AG20443 (cell line): ENCODE data around the gene AGAP9.
"Not testable (repeated sequence)": the region's sequence is repeated elsewhere in the genome, so short reads cannot be mapped to it uniquely, and the experiment has no call there.

Experiments used
- DNase-seq: peaks from one replicate; pipeline ENCODE4 v3.0.0; 2012; ENCODE audit warnings: low spot score, mixed read lengths

AGAP9 gene

GRCh38 chr10:47485943-47486342 lies 37.5 kb downstream of the AGAP9 start:
- not testable (repeated sequence) for DNase-seq

DNA sequence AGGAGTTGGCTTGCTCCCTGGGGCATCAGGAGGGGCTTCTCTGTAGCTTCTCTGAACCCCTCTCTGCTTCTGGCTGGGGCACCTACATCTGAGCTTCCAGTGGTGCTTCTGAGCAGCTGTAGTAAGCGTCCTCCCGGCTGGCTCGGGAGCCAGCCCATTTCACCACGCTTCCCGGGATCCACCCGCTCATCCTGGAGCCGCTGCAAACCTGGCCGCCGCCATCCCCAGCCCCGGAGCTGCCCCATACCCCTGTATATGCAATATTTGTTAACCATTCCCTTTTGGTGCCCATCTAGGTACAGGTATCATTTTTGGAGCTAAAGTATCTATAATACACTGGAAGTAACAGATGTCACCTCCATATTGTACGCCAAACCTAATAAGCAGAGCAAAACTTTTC lies 38.7 kb downstream of the AGAP9 start:
- DNase-seq: not testable (repeated sequence)

DNA sequence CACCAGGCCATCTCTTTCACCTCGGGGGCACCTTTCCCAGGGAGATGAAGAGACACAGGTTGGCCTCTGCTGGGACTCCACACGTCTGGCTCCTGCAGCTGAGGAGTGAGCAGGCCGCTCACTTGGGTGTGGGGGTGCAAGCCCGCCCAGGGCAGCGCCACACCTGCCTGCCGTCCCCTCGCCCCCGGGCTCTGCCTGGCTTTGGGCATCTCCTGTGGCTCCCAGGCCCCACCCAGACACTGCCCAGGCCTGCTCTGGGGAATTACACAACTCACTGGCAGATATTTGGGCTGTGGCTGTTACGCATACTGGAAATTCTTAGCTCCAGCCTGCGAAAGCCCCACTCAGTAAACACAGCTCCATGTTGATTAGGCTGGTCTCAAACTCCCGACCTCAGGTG lies 39.5 kb downstream of the AGAP9 start, which contains the start of gene ANXA8:
ANXA8 (minus strand) TSS at position 193 of the 400 bp plus-strand sequence; CDS start at position 11, 182 bp downstream.
- not testable (repeated sequence) for DNase-seq

DNA sequence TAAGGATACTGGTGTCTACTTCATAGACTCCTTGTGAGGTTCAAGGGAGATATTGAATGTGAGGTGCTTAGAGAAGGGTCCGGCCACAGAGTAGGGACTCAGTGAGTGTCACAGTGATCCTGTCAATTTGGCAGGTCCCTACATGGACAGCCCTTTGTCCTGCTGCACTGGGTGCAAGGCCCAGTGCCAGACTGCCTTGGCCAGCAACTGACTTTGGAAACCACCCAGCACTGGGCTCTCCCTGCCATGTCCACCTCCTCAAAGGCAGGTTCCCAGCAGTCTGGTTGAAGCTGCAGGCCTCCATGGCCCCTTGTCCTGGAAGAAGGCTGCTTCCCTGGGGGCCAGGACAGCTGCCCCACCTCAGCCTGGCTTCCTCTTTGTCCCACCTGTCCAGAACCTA lies 41.1 kb downstream of the AGAP9 start:
- DNase-seq: not testable (repeated sequence)

DNA sequence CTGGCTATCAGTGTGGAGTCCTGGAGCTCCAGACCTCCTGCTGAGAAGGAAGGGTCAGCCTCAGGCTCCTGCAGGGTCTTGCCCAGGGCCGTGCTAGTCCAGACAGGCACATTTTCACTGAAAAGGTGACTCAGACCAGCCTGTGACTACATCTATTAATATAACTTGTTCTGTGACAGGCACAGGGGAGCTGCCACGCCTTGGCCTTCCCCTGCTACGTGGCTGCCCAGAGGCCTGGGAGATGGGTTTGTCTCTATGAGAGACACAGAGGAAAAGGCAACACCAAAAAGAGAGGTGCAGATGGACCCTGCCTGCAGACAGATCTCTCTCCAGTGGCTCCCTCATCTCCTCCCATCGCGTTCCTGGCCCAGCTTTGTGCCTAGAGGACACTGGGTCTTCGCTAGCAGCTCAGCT lies 41.7 kb downstream of the AGAP9 start:
- not testable (repeated sequence) for DNase-seq

DNA sequence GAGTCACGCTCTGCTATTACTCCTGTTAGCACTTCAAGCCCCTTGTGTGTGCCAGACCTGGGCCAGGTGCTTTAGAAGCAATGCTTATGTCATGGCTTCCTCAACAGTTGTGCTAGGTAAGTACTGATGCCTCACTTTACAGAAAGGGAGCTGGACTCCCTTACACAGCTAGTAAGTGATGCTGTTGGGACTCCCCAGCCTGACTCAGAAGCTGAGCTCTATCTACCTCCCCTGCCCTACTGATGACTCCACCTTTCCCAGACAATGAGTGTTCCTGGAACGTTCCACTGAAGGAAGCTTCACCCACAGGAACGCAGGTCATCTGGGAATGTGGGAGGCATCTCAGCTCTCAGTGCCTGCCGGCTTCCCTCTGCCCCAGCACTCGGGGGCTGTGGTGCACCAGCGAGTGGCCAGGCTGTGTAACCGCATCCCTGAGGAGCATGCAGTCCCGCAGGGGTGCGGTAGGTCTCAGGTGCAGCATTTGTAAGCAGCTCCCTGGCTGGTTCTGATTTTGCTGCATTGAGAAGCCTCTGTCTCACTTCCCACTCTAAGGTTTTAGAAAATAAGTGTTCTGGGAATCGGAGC lies 42.2 kb downstream of the AGAP9 start:
- DNase-seq: not testable (repeated sequence)

DNA sequence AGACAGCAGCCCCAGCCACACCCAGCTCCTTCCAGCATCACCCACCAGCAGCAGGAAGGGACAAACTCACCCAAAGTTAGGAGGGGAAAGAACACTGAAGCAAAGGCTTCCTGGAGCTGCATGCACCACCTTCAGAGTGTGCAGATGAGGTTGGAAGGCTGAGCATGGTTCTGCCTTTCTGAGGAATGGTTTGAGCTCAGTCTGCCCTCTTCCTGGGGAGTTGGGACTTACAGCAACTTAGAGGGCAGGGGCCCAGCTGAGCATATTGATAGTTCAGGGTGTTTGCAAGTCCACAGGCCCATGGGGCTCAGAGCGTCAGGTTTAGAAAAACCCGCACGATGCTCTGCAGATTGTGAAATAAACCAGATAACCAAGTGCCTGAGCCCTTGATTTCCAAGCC lies 43.3 kb downstream of the AGAP9 start:
- not testable (repeated sequence) for DNase-seq

- not testable (repeated sequence) for DNase-seq
These were observed 45.3 kb downstream of the AGAP9 start for GRCh38 chr10:47478114-47478513.

- DNase-seq: not testable (repeated sequence)
These were observed 46.4 kb downstream of the AGAP9 start for GRCh38 chr10:47477078-47477477.

GRCh38 chr10:47475101-47475500 lies 48.3 kb downstream of the AGAP9 start:
- DNase-seq: not testable (repeated sequence)

- not testable (repeated sequence) for DNase-seq
These were observed 49.9 kb downstream of the AGAP9 start for GRCh38 chr10:47473516-47473915.

DNA sequence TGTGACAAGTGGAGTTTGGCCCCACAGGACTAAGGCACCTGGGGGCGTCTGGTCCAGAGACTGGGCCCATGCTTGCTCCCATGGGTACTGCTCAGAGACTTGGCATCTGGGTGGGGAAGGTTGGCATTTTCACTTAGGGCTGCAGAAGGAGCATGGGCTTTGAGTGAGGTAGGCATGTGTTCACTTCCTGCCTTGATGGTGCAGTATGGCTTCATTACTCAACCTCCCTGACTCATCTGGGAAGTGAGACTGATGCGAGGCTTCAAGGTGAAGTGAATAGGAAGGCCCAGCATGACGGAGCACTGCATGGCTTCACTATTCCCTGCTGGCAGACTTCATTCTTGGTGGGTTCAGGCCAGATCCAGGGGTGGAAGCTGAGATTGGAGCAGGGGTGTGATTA lies 50.8 kb downstream of the AGAP9 start:
- not testable (repeated sequence) for DNase-seq

DNA sequence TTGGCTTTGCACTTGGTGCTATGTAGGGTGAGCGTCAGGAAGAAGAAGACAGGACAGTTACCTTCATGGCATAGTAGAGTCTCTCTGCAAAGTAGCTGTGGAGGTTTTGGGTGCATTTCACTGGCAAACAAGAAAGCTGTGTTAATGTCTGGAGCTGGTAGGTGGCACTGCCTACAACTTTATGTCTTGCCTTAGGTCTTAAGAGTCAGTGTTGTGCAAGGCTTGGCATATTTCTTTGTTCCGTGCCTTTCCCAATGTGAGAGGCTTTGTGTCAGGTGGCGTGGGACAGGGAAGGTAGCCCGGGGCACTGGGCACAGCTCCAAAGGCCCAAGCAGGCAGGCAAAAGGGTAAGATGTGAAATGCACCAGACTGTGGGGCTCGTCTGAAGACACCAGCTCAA lies 51.4 kb downstream of the AGAP9 start:
- DNase-seq: not testable (repeated sequence)

- DNase-seq: not testable (repeated sequence)
These were observed 54.5 kb downstream of the AGAP9 start for GRCh38 chr10:47468731-47469528.

DNA sequence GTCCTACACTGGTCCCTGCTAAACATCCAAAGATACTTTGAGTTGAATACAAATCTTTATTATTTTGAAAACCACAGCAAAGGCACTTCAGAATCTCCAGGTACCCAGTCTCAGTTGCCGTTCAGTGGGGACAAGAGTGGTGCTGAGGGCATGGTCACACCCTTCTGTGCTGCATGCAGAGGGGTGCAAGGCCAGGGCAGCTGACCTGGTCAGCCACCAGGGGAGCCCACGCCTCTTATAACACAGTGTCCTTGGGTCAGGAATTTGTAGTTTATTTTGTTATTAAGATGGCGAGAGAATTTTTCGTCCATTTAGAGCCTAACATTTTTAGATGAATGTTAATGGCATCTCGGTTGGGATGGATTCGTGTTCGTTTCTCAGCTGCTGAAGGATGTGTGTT lies 55.5 kb downstream of the AGAP9 start:
- DNase-seq: not testable (repeated sequence)

- DNase-seq: not testable (repeated sequence)
These were observed 56.0 kb downstream of the AGAP9 start for GRCh38 chr10:47467458-47467857.

- DNase-seq: not testable (repeated sequence)
These were observed 58.1 kb downstream of the AGAP9 start for GRCh38 chr10:47465216-47465917.

DNA sequence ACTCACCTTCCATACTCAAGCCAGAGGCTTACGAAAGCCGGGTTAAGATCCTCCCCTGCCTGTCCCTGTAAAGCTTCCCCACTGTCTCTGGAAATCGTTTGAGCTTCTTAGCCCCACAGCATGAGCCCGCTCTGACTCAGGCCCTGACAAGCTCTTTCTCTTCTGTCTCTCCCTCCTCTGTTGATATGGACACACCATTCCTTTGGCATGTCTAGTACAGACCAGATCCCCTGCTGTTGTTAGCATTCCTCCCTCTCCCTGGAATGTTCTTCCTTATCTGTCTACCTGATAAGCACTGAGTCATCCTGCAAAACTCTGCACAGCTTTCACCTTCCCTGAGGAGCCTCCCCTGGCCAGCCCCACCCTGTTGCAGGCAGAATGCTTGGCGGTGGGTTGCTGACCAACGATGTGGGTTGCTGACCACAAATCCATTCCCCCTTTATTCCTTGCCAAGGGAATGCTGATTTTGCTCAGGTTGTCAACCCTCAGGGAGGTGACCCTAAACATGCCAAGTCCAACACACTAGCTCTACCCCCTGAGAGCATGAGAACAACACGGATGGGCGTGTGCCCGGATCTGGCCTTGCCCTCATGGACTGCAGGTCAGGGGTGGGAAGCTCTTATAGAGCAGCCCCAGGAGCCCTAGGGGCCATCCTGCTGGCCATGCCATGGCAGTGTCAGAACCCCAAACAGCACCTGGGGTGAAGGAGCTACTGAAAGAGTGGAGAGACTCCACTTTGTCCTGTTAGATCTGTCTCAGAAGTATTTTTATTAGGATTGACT lies 60.7 kb downstream of the AGAP9 start:
- not testable (repeated sequence) for DNase-seq

DNA sequence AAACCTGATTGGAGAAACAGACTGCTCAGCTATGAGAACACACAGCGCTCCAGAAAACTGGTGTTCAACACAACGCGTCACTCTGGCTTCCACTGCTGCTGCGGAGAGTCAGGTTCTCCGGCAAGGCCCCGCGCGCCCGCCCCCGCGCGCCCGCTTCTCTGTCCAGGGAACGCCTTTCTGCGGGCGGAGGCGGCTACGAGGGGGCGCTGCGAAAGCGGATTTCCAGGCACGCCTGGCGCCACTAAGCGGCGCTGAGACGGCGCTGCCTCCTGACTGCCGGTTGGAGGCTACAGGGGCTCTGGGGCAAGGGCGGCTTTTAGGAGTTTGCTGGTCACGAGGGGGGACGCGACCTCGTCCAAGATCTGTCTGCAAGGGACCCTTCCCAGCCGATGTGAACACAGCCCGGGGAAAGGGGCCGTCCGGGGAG lies 62.2 kb downstream of the AGAP9 start:
- DNase-seq: not testable (repeated sequence)

GRCh38 chr10:47458466-47459154 lies 64.8 kb downstream of the AGAP9 start:
- peak; percentile 75 for DNase-seq

DNA sequence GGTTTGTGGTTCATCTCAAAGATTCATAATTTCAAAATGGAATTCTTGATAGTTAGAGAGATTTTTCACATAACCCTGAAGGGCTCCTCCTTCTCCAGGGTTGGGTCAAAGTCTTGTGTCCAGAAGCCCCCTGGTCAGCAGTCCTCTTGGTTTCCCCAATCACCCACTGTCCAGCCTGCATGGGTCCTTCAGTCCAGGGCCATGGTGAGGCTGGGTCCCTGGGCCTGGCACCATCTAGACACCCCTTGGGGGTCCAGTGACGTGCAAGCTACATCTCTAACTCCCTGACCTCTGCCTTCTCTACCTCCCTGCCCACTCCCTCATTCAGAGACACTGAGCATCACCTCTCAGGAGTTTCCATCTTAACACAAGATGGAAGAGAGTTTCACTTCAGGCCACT lies 65.6 kb downstream of the AGAP9 start:
- DNase-seq: peak; percentile 0
